Measurements from ENCODE around the gene MVP. TPM values are rescaled to one million over a fixed set of nuclear protein-coding genes. Genes with fewer than 3 reads are reported as not detected.
"Not testable (repeated sequence)": the region's sequence is repeated elsewhere in the genome, so short reads cannot be mapped to it uniquely, and the experiment has no call there.

MVP gene
- total and polyA plus RNA-seq, 4 donors = 150 to 322 (median 253) TPM

- H3K27me3 ChIP-seq (ENCODE audit: control insufficient read depth in 3 of 3, insufficient read depth in 3 of 3, low read length in 2 of 3) = no peaks in the 10 kb centered on the region
- H3K9ac ChIP-seq (ENCODE audit: insufficient read depth in 1 of 2, low read length in 2 of 2) = peak overlapping the region; percentile 63 to 80
- DNase-seq (no peak), ATAC-seq (ENCODE audit: insufficient read depth, low FRiP score) (no peak)
- no peak for TF ChIP-seq CTCF (IDR thresholded peaks at IDR 0.05; ENCODE audit: control extremely low read depth, extremely low read depth)
- H3K9me3 ChIP-seq (ENCODE audit: control insufficient read depth in 4 of 4, insufficient read depth in 3 of 4, low read length in 3 of 4) = no peaks in the 10 kb centered on the region
- peak overlapping the region; percentile 40 to 57 for H3K27ac ChIP-seq (ENCODE audit: low read depth in 1 of 2, low read length in 1 of 2)
- 2% methylated on average over 31 of the region's 31 CpGs for WGBS, 2 donors
- peaks cover 0 to 3% (median 1%) of the 10 kb centered on the region in 4 donors for H3K36me3 ChIP-seq (ENCODE audit: control insufficient read depth in 4 of 4, insufficient read depth in 4 of 4, low read length in 4 of 4)
- peak overlapping the region; percentile 71 for H3K4me3 ChIP-seq
- peaks cover 2 to 23% (median 6%) of the 10 kb centered on the region in 5 donors for H3K4me1 ChIP-seq (ENCODE audit: control insufficient read depth in 5 of 5, insufficient read depth in 5 of 5, low read length in 5 of 5)
Observed at GRCh38 chr16:29790949-29791844, 29.1 kb upstream of the MVP start.

DNA sequence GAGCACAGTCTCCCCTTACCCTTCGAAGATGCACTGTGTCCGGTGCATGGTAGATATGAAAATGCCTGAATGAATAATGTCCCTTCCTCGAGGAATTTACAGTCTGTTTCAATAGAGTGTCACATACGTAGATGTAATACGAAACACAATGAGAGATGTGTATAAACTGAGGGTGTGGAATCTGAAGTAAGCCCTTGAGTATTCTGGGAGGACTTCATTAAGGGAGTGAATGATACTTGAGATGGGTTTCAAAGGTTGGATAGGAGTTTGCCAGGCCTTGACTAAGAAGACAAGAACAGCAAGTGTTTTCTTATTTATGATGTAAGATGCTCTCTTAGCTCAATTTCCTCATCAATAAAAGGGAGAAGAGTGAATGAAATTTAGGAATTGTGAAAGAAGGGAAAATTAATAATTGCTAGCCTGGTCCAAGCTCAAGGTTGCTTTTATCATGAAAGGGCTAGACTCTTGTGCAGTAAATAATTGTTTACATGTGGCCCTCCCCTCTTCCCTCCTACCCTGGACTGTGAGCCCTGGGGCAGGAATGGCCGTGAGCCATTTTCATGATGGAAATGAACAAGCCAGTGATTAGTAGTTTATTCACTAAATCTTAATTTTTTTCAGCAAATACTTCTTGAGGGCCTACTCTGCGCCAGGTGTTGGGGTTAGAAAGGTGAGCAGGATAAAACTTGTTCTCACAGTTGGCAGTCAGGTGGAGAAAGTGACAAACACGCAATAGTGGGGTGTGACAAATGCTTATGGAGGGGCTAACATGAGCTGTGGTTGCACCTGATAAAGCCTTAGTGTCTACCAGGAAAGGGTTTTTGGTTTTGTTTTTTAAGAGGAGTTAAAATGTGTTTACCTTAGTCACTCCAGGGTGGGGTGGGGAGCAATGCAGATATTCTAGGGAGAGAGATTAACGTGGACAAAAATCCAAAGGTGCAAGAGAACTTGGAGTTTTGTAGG lies 28.1 kb upstream of the MVP start:
- TF ChIP-seq CTCF (IDR thresholded peaks at IDR 0.05; ENCODE audit: control extremely low read depth, extremely low read depth) = no peak
- no peaks in the 10 kb centered on the region for H3K27me3 ChIP-seq (ENCODE audit: control insufficient read depth in 3 of 3, insufficient read depth in 3 of 3, low read length in 2 of 3)
- H3K27ac ChIP-seq (ENCODE audit: low read depth in 1 of 2, low read length in 1 of 2) = no peak overlapping the region
- H3K4me3 ChIP-seq = no peak overlapping the region
- ATAC-seq (ENCODE audit: insufficient read depth, low FRiP score) (no peak), DNase-seq (no peak)
- H3K9me3 ChIP-seq (ENCODE audit: control insufficient read depth in 4 of 4, insufficient read depth in 3 of 4, low read length in 3 of 4) = no peaks in the 10 kb centered on the region
- peaks cover 2 to 23% (median 6%) of the 10 kb centered on the region in 5 donors for H3K4me1 ChIP-seq (ENCODE audit: control insufficient read depth in 5 of 5, insufficient read depth in 5 of 5, low read length in 5 of 5)
- peaks cover 0 to 8% (median 2%) of the 10 kb centered on the region in 4 donors for H3K36me3 ChIP-seq (ENCODE audit: control insufficient read depth in 4 of 4, insufficient read depth in 4 of 4, low read length in 4 of 4)
- 64 to 76% methylated on average over 9 of the region's 9 CpGs for WGBS, 2 donors
- peak overlapping the region in 1 of 2 donors; percentile 63 for H3K9ac ChIP-seq (ENCODE audit: insufficient read depth in 1 of 2, low read length in 2 of 2)

- DNase-seq; H3K9ac ChIP-seq (ENCODE audit: insufficient read depth in 1 of 2, low read length in 2 of 2); H3K4me3 ChIP-seq; H3K27me3 ChIP-seq (ENCODE audit: control insufficient read depth in 3 of 3, insufficient read depth in 3 of 3, low read length in 2 of 3); H3K27ac ChIP-seq (ENCODE audit: low read depth in 1 of 2, low read length in 1 of 2); H3K9me3 ChIP-seq (ENCODE audit: control insufficient read depth in 4 of 4, insufficient read depth in 3 of 4, low read length in 3 of 4); ATAC-seq (ENCODE audit: insufficient read depth, low FRiP score): not testable (repeated sequence)
- WGBS, 2 donors = 90 to 91% methylated on average over 18 of the region's 18 CpGs
- peaks cover 0 to 17% (median 7%) of the 10 kb centered on the region in 4 donors for H3K36me3 ChIP-seq (ENCODE audit: control insufficient read depth in 4 of 4, insufficient read depth in 4 of 4, low read length in 4 of 4)
- peaks cover 2 to 23% (median 6%) of the 10 kb centered on the region in 5 donors for H3K4me1 ChIP-seq (ENCODE audit: control insufficient read depth in 5 of 5, insufficient read depth in 5 of 5, low read length in 5 of 5)
Observed at GRCh38 chr16:29793153-29793552, 27.1 kb upstream of the MVP start.
